OCI-LY7 (cell line): Measurements from ENCODE around the gene YAE1. TPM values are rescaled to one million over a fixed set of nuclear protein-coding genes. Genes with fewer than 3 reads are reported as not detected.

Experiments used
- BruUV-seq: library from RNA; stranded (reverse); fragments of 400-500 nt; replicated peaks from 2 replicates; lab custom pipeline; 2021; lab: Mats Ljungman, UMichigan
- CTCF ChIA-PET: fragments of 300-600 bp; sonication (Branson Sonifier 250); formaldehyde crosslinking; loops from one replicate; lab custom pipeline; 2022; ENCODE audit warnings: antibody characterized with exemption; ENCODE audit not compliant: unreplicated experiment; lab: Charles Lee
- POLR2A ChIA-PET: fragments of 300-600 bp; sonication (Branson Sonifier 250); formaldehyde crosslinking; loops from one replicate; lab custom pipeline; 2022; ENCODE audit warnings: antibody characterized with exemption; lab: Charles Lee
- DNase-seq: peaks from one replicate; pipeline ENCODE4 v3.0.0-alpha.2; 2015; ENCODE audit warnings: low spot score
- H2AFZ ChIP-seq: fragments of 200-600 bp; sonication (generic), shearing (Covaris generic); 2 replicates; pipeline ENCODE4 v1.6.1; 2014; ENCODE audit warnings: mild to moderate bottlenecking, antibody characterized with exemption, low read length, moderate library complexity
- H3K27ac ChIP-seq: fragments of 200-600 bp; sonication (generic); 2 replicates; pipeline ENCODE4 v1.5.1; 2014; ENCODE audit warnings: mixed run types, low read depth, mild to moderate bottlenecking, moderate library complexity, low read length, inconsistent platforms; ENCODE audit not compliant: poor library complexity, severe bottlenecking
- H3K36me3 ChIP-seq: fragments of 200-600 bp; sonication (generic); 2 replicates; pipeline ENCODE4 v1.6.1; 2014; ENCODE audit warnings: mild to moderate bottlenecking, antibody characterized with exemption, low read length, moderate library complexity, mixed read lengths; ENCODE audit not compliant: insufficient read depth
- H3K4me1 ChIP-seq: fragments of 200-600 bp; sonication (generic); 2 replicates; pipeline ENCODE4 v1.5.1; 2014; ENCODE audit warnings: mild to moderate bottlenecking, low read length; ENCODE audit not compliant: insufficient read depth, poor library complexity, severe bottlenecking
- H3K4me2 ChIP-seq: fragments of 200-600 bp; sonication (generic); 2 replicates; pipeline ENCODE4 v1.6.1; 2014; ENCODE audit warnings: mild to moderate bottlenecking, low read length
- H3K4me3 ChIP-seq: fragments of 200-600 bp; sonication (generic); 2 replicates; pipeline ENCODE4 v1.5.1; 2014; ENCODE audit warnings: mild to moderate bottlenecking, low read depth, low read length; ENCODE audit not compliant: poor library complexity, severe bottlenecking
- H3K79me2 ChIP-seq: fragments of 200-600 bp; sonication (generic); 2 replicates; pipeline ENCODE4 v1.6.1; 2016; ENCODE audit warnings: low read depth, mild to moderate bottlenecking, low read length, moderate library complexity, mixed read lengths; ENCODE audit not compliant: insufficient read depth
- H3K9me2 ChIP-seq: fragments of 200-600 bp; sonication (generic); 2 replicates; pipeline ENCODE4 v1.6.1; 2016; ENCODE audit warnings: mild to moderate bottlenecking, low read length, mixed read lengths; ENCODE audit not compliant: insufficient read depth
- H3K9me3 ChIP-seq: fragments of 200-600 bp; sonication (generic); 2 replicates; pipeline ENCODE4 v1.6.1; 2014; ENCODE audit warnings: mild to moderate bottlenecking, mixed run types, low read length, mixed read lengths
- H4K20me1 ChIP-seq: fragments of 200-600 bp; sonication (generic); 2 replicates; pipeline ENCODE4 v1.6.1; 2014; ENCODE audit warnings: mild to moderate bottlenecking, antibody characterized with exemption, low read length, moderate library complexity, mixed read lengths; ENCODE audit not compliant: insufficient read depth
- EZH2phosphoT487 ChIP-seq: fragments of 200-600 bp; sonication (generic); IDR thresholded peaks from 2 replicates; pipeline ENCODE4 v1.6.1; 2018; ENCODE audit warnings: low read depth, borderline replicate concordance, mild to moderate bottlenecking, mixed run types, antibody characterized with exemption, low read length, moderate library complexity, mixed read lengths
- intact Hi-C: fragments of 100-400 bp; cut with micrococcal nuclease; formaldehyde crosslinking; loops from one replicate; pipeline ENCODE4 v1.10.0; 2022; ENCODE audit not compliant: unreplicated experiment
- total RNA-seq, 2 experiments: library from RNA; depleted of rRNA in 1 of 2; stranded (reverse); fragments of >200 nt in 1 of 2; shearing (Covaris generic) in 1 of 2; gene quantifications; 2 replicates each; pipeline ENCODE4 v1.2.3, GENCODE V29; 2014 to 2022
- TF ChIP-seq, protein P1 (sequence below): fragments of 200-600 bp; sonication (generic); conservative IDR thresholded peaks from 2 replicates; pipeline ENCODE4 v1.5.1; 2014; ENCODE audit warnings: mild to moderate bottlenecking, antibody characterized with exemption, low read length, moderate library complexity, mixed read lengths

YAE1 gene
- total RNA-seq, 2 experiments from 2014 or later, result 17.3 to 37.5 TPM

DNA sequence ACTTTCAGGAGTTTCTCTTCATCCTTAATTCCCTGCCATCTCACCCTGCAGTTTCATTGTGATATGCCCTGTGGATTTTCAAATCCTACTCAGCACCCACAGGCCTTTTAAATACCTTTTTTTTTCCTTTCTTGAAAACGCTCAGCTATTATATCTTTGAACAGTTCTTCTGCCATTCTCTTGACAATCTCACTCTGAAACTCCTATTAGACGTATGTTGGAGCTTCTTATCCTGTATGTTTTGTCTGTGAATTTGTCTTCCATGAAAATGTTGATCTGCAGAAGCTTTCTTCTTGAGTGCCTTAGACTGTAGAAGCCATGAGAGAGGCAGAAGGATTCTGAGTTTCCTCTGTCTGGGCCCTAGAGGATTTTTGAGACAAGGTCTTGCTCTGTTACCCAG is 18.9 kb upstream of the YAE1 start:
- TF ChIP-seq, protein P1, sequence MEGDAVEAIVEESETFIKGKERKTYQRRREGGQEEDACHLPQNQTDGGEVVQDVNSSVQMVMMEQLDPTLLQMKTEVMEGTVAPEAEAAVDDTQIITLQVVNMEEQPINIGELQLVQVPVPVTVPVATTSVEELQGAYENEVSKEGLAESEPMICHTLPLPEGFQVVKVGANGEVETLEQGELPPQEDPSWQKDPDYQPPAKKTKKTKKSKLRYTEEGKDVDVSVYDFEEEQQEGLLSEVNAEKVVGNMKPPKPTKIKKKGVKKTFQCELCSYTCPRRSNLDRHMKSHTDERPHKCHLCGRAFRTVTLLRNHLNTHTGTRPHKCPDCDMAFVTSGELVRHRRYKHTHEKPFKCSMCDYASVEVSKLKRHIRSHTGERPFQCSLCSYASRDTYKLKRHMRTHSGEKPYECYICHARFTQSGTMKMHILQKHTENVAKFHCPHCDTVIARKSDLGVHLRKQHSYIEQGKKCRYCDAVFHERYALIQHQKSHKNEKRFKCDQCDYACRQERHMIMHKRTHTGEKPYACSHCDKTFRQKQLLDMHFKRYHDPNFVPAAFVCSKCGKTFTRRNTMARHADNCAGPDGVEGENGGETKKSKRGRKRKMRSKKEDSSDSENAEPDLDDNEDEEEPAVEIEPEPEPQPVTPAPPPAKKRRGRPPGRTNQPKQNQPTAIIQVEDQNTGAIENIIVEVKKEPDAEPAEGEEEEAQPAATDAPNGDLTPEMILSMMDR, result no peak
- TF ChIP-seq EZH2phosphoT487, result no peak
- H2AFZ ChIP-seq, result no peak overlapping the region
- no peaks in the 10 kb centered on the region for H3K9me2 ChIP-seq
- ChIA-PET POLR2A (interaction anchor here (0.5 to 0.6 kb wide), 3 partner anchors 100 to 682 kb away, joined by 3 read pairs; no protein-coding TSS in a partner anchor), CTCF (no interaction called here)
- BruUV-seq, result no TSS peak
- H4K20me1 ChIP-seq, result no peaks in the 10 kb centered on the region
- no peak overlapping the region for H3K27ac ChIP-seq
- H3K4me3 ChIP-seq, result no peak overlapping the region
- no peaks in the 10 kb centered on the region for H3K36me3 ChIP-seq
- H3K4me2 ChIP-seq, result no peak overlapping the region
- no peaks in the 10 kb centered on the region for H3K4me1 ChIP-seq
- H3K9me3 ChIP-seq, result no peaks in the 10 kb centered on the region
- H3K79me2 ChIP-seq, result no peaks in the 10 kb centered on the region
- no peak for DNase-seq
- intact Hi-C loops, result no loop called here

DNA sequence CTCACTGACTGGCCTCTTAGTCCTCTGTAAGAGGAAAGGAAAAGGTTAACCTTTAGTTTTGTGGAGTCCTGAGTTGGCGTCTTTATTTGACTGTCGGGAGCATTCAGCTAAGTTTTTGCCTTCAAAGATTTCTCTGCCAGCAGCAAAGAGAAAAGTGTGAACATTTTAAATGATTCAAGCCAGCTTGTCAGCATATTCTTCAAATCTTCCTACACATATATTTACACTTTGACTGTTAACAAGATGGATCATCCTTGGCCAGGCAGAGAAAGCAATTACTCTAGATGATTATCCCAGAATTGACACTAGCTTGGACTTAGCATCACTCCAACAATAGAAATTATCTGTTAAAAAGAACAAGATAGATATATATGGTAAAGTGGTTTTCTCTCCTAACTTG is 15.8 kb upstream of the YAE1 start:
- DNase-seq, result no peak
- Histone ChIP-seq H3K79me2 (no peaks in the 10 kb centered on the region), H2AFZ (no peak overlapping the region), H3K4me1 (no peaks in the 10 kb centered on the region), H4K20me1 (no peaks in the 10 kb centered on the region), H3K36me3 (no peaks in the 10 kb centered on the region), H3K4me2 (no peak overlapping the region), H3K27ac (no peak overlapping the region), H3K9me3 (no peaks in the 10 kb centered on the region), H3K9me2 (no peaks in the 10 kb centered on the region), H3K4me3 (no peak overlapping the region)
- no TSS peak for BruUV-seq
- intact Hi-C loops, result no loop called here
- ChIA-PET POLR2A (interaction anchor here (0.6 kb wide), 1 partner anchor 48 kb away, joined by 4 read pairs; no protein-coding TSS in a partner anchor), CTCF (no interaction called here)
- TF ChIP-seq EZH2phosphoT487, result no peak
- TF ChIP-seq, protein P1, result no peak

DNA sequence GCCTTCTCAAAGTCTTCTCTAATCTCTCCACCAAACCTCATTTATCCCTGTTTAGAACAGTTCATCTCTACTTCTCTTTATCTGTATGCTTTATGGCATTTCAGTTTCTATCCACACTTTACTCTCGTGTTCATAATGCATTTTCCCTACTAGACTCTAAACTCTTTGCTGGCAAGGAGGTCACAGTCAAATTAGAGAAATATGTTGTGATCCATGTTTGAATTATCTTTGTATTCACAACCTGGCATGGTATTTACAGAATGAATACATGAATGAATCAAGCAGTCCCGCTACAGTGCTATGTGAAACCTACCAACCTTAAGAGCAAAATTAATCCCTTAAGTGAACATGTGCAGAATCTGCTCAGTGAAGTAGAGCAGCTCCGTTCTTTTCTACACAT is 12.8 kb upstream of the YAE1 start:
- no peak overlapping the region for H3K4me2 ChIP-seq
- no peaks in the 10 kb centered on the region for H3K4me1 ChIP-seq
- no peak overlapping the region for H2AFZ ChIP-seq
- H3K9me3 ChIP-seq, result no peaks in the 10 kb centered on the region
- TF ChIP-seq, protein P1, result no peak
- no peak overlapping the region for H3K4me3 ChIP-seq
- H3K36me3 ChIP-seq, result no peaks in the 10 kb centered on the region
- intact Hi-C loops, result no loop called here
- DNase-seq, result no peak
- no peaks in the 10 kb centered on the region for H4K20me1 ChIP-seq
- no peak overlapping the region for H3K27ac ChIP-seq
- no TSS peak for BruUV-seq
- H3K9me2 ChIP-seq, result no peaks in the 10 kb centered on the region
- ChIA-PET CTCF (no interaction called here), POLR2A (no interaction called here)
- H3K79me2 ChIP-seq, result no peaks in the 10 kb centered on the region
